AG09309 (cell line): Measurements from ENCODE around the gene XRCC5.

Source experiments
- DNase-seq: peaks from one replicate; pipeline ENCODE4 v3.0.0-alpha.2; 2010; ENCODE audit warnings: low read depth
- H3K4me3 ChIP-seq: 2 replicates; pipeline ENCODE4 v1.5.1; 2011; ENCODE audit warnings: mild to moderate bottlenecking, low read depth, low read length, moderate library complexity; ENCODE audit not compliant: control insufficient read depth
- CTCF ChIP-seq: IDR thresholded peaks from 2 replicates; pipeline ENCODE4 v1.5.1; 2011; ENCODE audit warnings: mild to moderate bottlenecking, low read depth, low read length, inconsistent platforms; ENCODE audit not compliant: insufficient read depth, control insufficient read depth; ENCODE audit errors: missing control alignments

XRCC5 gene

GRCh38 chr2:216116418-216116817 lies 7.3 kb downstream of the XRCC5 start:
- H3K4me3 ChIP-seq: no peak overlapping the region
- no peak for DNase-seq
- no peak for TF ChIP-seq CTCF

GRCh38 chr2:216117561-216118340 lies 8.6 kb downstream of the XRCC5 start:
- TF ChIP-seq CTCF: no peak
- no peak overlapping the region for H3K4me3 ChIP-seq
- DNase-seq: no peak

GRCh38 chr2:216118474-216118873 lies 9.3 kb downstream of the XRCC5 start:
- H3K4me3 ChIP-seq: no peak overlapping the region
- no peak for TF ChIP-seq CTCF
- no peak for DNase-seq

- no peak overlapping the region for H3K4me3 ChIP-seq
- TF ChIP-seq CTCF: no peak
- DNase-seq: no peak
Observed at GRCh38 chr2:216119146-216119545, 10.0 kb downstream of the XRCC5 start.

GRCh38 chr2:216119986-216120385 lies 10.8 kb downstream of the XRCC5 start:
- no peak overlapping the region for H3K4me3 ChIP-seq
- no peak for DNase-seq
- no peak for TF ChIP-seq CTCF

- TF ChIP-seq CTCF: no peak
- H3K4me3 ChIP-seq: no peak overlapping the region
- DNase-seq: no peak
Observed at GRCh38 chr2:216121255-216121654, 12.1 kb downstream of the XRCC5 start.
